ENCODE measurements around the gene STK10.

GRCh38 chr5:172131690-172132089, 56.3 kb downstream of the STK10 start:
- TF ChIP-seq, protein P1, sequence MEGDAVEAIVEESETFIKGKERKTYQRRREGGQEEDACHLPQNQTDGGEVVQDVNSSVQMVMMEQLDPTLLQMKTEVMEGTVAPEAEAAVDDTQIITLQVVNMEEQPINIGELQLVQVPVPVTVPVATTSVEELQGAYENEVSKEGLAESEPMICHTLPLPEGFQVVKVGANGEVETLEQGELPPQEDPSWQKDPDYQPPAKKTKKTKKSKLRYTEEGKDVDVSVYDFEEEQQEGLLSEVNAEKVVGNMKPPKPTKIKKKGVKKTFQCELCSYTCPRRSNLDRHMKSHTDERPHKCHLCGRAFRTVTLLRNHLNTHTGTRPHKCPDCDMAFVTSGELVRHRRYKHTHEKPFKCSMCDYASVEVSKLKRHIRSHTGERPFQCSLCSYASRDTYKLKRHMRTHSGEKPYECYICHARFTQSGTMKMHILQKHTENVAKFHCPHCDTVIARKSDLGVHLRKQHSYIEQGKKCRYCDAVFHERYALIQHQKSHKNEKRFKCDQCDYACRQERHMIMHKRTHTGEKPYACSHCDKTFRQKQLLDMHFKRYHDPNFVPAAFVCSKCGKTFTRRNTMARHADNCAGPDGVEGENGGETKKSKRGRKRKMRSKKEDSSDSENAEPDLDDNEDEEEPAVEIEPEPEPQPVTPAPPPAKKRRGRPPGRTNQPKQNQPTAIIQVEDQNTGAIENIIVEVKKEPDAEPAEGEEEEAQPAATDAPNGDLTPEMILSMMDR (IDR thresholded peaks at IDR 0.05) = no peak
- TF ChIP-seq EZH2 (IDR thresholded peaks at IDR 0.05; ENCODE audit: borderline replicate concordance, insufficient read depth, low read depth, low read length, poor library complexity, severe bottlenecking) = no peak
